Mucosa of rectum (tissue), 2 donors: ENCODE measurements around the gene SGK2.
A peak's percentile ranks its signal among the peaks of the same experiment; 100 is the strongest.

Source experiments
- H3K27ac ChIP-seq, 2 donors: one replicate each; pipeline ENCODE4 v1.7.0; 2013; ENCODE audit warnings: inconsistent platforms in 2 of 2, low read depth in 2 of 2, low read length in 2 of 2
- H3K27me3 ChIP-seq, 2 donors: one replicate each; pipeline ENCODE4 v1.7.0; 2013; ENCODE audit warnings: low read length in 2 of 2; ENCODE audit not compliant: control insufficient read depth in 2 of 2, insufficient read depth in 2 of 2
- H3K36me3 ChIP-seq, 2 donors: one replicate each; pipeline ENCODE4 v1.7.0; 2013; ENCODE audit warnings: low read length in 2 of 2; ENCODE audit not compliant: control insufficient read depth in 2 of 2, insufficient read depth in 2 of 2
- H3K4me1 ChIP-seq, 2 donors: one replicate each; pipeline ENCODE4 v1.7.0; 2013; ENCODE audit warnings: low read length in 2 of 2, mild to moderate bottlenecking in 1 of 2; ENCODE audit not compliant: control insufficient read depth in 2 of 2, insufficient read depth in 2 of 2
- H3K4me3 ChIP-seq, 2 donors: one replicate each; pipeline ENCODE4 v1.7.0; 2013; ENCODE audit warnings: low read length in 2 of 2
- H3K9ac ChIP-seq, 2 donors: one replicate each; pipeline ENCODE4 v1.7.0; 2013; ENCODE audit warnings: low read length in 2 of 2, low read depth in 1 of 2, mild to moderate bottlenecking in 1 of 2
- H3K9me3 ChIP-seq, 2 donors: one replicate each; pipeline ENCODE4 v1.7.0; 2013; ENCODE audit warnings: low read length in 2 of 2; ENCODE audit not compliant: control insufficient read depth in 2 of 2
- donor health status: healthy.
- donor health status: Normal muscosa, but diverticular disease.

The SGK2 gene

DNA sequence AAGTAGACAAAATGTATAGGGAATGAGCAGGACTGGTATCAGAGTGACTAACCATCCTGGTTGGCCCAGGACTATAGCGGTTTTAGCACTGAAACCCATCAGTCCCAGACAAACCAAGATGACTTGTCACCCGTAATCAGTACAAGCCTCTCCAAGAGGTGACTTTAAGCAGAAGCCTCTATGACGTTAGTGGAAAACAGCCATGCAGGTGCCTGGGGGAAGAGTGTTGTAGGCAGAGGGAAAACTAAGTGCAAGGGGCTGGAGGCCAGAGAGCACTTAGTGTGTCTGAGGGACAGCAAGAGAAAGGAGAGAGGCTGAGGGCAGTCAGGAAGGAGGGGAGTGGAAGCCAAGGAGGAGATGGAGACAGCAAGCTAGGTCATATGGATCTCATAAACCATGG, 2.1 kb downstream of the SGK2 start:
- H3K27ac ChIP-seq = no peak overlapping the region
- peak overlapping the region in 1 of 2 donors; percentile 27 for H3K9ac ChIP-seq
- H3K36me3 ChIP-seq = peaks cover 6 to 11% of the 10 kb centered on the region in 2 donors
- no peaks in the 10 kb centered on the region for H3K27me3 ChIP-seq
- H3K4me3 ChIP-seq = peak overlapping the region; percentile 55 to 77
- H3K9me3 ChIP-seq = no peaks in the 10 kb centered on the region
- H3K4me1 ChIP-seq = peaks cover 19 to 27% of the 10 kb centered on the region in 2 donors

DNA sequence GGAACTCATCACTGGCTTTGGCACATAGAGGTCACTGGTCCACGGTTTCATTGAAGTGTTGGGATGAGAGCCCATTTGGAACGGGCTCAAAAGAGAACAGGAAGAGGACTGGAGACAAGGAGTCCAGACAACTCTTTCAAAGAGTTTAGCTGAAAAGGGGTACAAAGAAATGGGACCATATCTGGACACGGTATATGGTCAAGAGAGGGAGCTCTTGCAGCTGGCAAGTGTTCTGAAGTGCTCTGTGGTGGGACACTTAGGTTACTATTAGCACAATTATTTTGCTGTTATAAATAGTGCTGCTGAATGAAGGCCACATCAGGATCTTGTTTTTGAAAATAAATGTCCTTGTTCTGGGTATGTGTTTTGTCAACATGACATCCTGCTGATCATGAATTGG, 4.6 kb downstream of the SGK2 start:
- Histone ChIP-seq H3K27ac (no peak overlapping the region), H3K4me1 (peaks cover 4 to 5% of the 10 kb centered on the region in 2 donors), H3K27me3 (no peaks in the 10 kb centered on the region), H3K9me3 (no peaks in the 10 kb centered on the region), H3K36me3 (peaks cover 10 to 22% of the 10 kb centered on the region in 2 donors), H3K9ac (no peak overlapping the region), H3K4me3 (no peak overlapping the region)

DNA sequence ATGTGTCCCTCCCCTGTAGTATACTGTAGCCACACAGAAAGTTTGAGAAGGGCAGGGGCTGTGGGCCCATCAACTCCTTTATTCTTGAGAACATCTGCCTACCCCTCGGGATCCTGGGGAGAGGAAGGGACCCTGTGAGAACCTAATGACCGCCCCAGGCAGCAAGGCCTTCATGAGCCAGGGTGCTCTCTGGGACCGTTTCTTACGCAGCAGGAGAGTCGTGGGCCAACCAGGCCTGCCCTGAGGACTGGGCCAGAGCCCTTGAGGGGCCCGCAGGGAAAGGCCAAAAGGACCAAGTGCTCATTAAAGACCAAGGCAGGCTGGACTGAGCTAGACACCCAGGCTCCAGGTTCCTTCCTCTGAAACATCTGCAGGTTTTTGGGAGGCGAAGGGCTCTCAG, 5.2 kb downstream of the SGK2 start:
- Histone ChIP-seq H3K9ac (no peak overlapping the region), H3K4me1 (peaks cover 3 to 4% of the 10 kb centered on the region in 2 donors), H3K27ac (no peak overlapping the region), H3K9me3 (no peaks in the 10 kb centered on the region), H3K27me3 (no peaks in the 10 kb centered on the region), H3K36me3 (peaks cover 15 to 24% of the 10 kb centered on the region in 2 donors), H3K4me3 (no peak overlapping the region)

DNA sequence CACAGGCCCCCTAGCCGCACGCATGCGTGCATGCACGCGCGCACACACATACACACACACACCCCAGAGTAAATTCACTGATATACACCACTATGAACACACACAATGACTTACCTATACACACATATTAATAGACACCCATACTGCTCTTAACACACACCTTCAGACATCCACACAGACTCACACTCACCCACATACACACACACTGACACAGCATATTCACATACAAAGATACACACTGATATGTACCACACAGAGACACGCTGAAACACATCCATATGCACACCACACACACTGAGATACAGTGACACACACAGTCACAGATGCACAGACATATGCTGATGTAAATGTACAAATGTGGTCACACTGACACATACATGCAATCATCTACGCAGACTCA, 5.6 kb downstream of the SGK2 start:
- no peak overlapping the region for H3K9ac ChIP-seq
- peaks cover 6% of the 10 kb centered on the region in 2 donors for H3K4me1 ChIP-seq
- no peaks in the 10 kb centered on the region for H3K9me3 ChIP-seq
- H3K4me3 ChIP-seq = no peak overlapping the region
- no peak overlapping the region for H3K27ac ChIP-seq
- H3K36me3 ChIP-seq = peaks cover 20 to 29% of the 10 kb centered on the region in 2 donors
- no peaks in the 10 kb centered on the region for H3K27me3 ChIP-seq

DNA sequence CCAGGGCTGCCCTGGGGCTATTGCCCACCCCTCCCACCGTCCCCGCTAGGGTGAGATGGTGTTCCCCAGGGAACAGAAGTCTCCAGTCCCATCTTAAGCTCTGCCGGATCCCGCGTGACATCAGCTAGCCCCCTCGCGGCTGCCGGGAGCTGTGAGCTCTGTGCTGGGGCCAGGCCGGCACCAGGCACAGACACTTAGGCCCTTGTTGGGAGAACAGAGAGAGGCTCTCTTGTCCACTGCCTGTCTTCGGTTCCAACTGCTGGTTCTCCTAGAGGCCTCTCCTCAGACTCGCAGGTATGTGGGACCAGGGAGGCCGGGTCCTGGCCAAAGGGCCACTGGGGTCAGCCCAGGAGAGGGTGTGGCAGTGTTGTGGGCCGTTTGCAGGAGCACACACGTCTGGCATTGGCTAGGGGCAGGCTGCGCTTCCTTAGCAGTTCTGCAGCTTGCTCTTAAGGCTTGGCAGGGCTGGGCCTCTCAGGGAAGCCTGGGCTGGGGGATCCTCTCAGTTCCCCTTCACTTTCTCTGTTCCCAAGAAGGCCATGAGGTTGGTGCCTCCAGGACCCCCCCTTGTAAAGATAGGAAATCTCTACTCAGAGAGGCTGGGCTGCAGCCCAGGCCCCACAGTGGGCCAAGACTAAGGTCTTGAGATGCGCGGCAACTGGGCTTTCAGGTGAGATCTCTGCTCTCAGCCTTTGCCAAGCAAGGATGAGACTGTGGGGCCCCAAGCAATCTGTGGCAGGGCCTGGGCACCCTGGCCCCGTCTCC, 6.3 kb downstream of the SGK2 start:
- no peak overlapping the region for H3K27ac ChIP-seq
- no peaks in the 10 kb centered on the region for H3K27me3 ChIP-seq
- no peak overlapping the region for H3K4me3 ChIP-seq
- peaks cover 24 to 35% of the 10 kb centered on the region in 2 donors for H3K36me3 ChIP-seq
- H3K9ac ChIP-seq = no peak overlapping the region
- no peaks in the 10 kb centered on the region for H3K9me3 ChIP-seq
- H3K4me1 ChIP-seq = peaks cover 9% of the 10 kb centered on the region in 2 donors

DNA sequence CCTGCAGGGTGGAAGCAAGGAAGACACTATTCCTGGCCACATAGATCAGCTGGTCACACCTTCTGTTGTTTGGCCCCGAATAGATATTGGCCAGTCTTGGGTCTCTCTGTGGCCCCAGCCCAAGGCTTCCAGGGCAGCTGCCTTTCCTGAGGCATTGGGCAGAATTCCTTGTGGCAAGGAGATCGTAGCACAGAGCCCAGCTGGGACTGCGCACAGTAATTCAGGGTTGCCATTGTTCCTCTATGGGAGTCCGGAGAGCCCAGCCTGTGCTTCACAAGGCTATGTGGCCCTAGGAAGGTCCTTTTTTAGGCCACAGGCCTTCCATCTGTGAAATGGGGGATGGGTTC, 6.9 kb downstream of the SGK2 start:
- Histone ChIP-seq H3K36me3 (peaks cover 24 to 36% of the 10 kb centered on the region in 2 donors), H3K27ac (no peak overlapping the region), H3K9me3 (no peaks in the 10 kb centered on the region), H3K4me3 (no peak overlapping the region), H3K4me1 (peaks cover 13 to 15% of the 10 kb centered on the region in 2 donors), H3K9ac (no peak overlapping the region), H3K27me3 (no peaks in the 10 kb centered on the region)

DNA sequence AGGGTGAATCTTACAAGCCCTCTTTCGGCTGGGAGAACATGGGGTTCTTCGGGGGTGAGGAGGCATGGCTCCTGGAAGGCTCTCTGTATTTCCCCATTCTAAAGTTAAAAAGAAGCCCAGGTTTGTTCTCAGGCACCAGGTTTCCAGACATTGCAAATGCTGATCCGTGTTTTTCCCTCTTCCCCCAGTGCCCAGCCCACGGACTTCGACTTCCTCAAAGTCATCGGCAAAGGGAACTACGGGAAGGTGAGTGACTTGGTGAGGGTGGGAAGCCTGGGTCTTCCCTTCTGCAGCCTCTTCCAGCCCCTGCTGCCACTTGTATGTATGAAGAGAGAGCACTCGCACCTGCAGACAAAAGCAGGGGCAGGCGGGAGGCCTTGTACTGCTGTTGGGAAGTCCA, 8.7 kb downstream of the SGK2 start:
- Histone ChIP-seq H3K27me3 (no peaks in the 10 kb centered on the region), H3K9me3 (no peaks in the 10 kb centered on the region)

DNA sequence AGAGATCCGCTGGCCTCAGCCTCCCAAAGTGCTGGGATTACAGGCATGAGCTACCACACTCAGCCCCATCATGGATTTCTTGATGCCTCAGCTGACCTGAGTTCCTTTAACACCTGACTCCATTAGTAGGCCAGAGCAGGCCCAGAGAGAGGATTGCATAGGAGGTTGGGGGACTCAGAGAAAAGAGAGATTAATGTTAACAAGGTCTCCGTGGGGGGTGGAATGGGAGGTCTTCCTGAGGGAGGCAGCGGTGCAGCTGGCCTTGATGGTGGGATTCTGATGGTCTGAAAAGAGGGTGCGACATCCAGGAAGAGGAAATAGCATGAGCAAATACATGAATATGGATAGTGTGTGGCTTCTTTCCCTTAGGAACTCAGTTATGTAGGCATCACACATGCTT, 9.9 kb downstream of the SGK2 start:
- H3K27ac ChIP-seq = no peak overlapping the region
- peaks cover 36 to 48% of the 10 kb centered on the region in 2 donors for H3K36me3 ChIP-seq
- no peaks in the 10 kb centered on the region for H3K9me3 ChIP-seq
- H3K4me1 ChIP-seq = peaks cover 15 to 19% of the 10 kb centered on the region in 2 donors
- no peak overlapping the region for H3K4me3 ChIP-seq
- no peak overlapping the region for H3K9ac ChIP-seq
- no peaks in the 10 kb centered on the region for H3K27me3 ChIP-seq

More for the DNA sequence above, 8.7 kb downstream of the SGK2 start:
- peaks cover 15 to 19% of the 10 kb centered on the region in 2 donors for H3K4me1 ChIP-seq
- H3K9ac ChIP-seq = no peak overlapping the region
- peaks cover 34 to 46% of the 10 kb centered on the region in 2 donors for H3K36me3 ChIP-seq
- no peak overlapping the region for H3K4me3 ChIP-seq
- no peak overlapping the region for H3K27ac ChIP-seq

DNA sequence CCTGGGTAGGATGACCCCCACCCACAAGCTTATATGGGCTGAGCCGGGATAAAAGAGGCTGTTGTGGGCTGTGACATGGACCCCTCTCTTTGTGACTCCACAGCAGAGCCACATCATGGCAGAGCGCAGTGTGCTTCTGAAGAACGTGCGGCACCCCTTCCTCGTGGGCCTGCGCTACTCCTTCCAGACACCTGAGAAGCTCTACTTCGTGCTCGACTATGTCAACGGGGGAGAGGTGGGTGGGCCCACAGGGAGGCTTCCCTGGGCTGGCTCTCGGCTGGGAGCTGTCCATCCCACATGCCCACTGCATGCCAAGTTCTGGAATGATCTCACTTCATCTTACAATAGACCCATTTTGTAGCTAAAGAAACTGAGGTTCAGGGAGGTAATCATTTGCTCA, 10.5 kb downstream of the SGK2 start:
- Histone ChIP-seq H3K4me3 (no peak overlapping the region), H3K36me3 (peaks cover 42 to 49% of the 10 kb centered on the region in 2 donors), H3K27me3 (no peaks in the 10 kb centered on the region), H3K9me3 (no peaks in the 10 kb centered on the region), H3K27ac (no peak overlapping the region), H3K4me1 (peaks cover 15 to 19% of the 10 kb centered on the region in 2 donors), H3K9ac (no peak overlapping the region)

DNA sequence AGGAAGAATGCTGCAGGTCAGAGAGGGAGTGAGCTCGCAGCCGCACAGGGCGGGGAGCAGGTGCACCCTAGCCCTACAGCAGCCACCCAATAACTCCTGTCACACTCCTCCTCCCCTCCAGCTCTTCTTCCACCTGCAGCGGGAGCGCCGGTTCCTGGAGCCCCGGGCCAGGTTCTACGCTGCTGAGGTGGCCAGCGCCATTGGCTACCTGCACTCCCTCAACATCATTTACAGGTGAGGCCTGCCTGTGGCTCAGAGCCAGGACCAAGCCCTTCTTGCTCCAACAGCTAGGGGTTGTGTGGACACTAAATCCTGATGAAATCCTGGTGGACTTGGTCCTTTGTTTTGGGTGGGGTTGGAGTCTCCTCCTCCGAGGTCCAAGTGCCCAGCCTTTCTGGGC, 11.7 kb downstream of the SGK2 start:
- Histone ChIP-seq H3K27me3 (no peaks in the 10 kb centered on the region), H3K27ac (peak overlapping the region; percentile 53 to 56), H3K36me3 (peaks cover 42 to 49% of the 10 kb centered on the region in 2 donors), H3K9ac (no peak overlapping the region), H3K9me3 (no peaks in the 10 kb centered on the region), H3K4me1 (peaks cover 15 to 19% of the 10 kb centered on the region in 2 donors), H3K4me3 (no peak overlapping the region)
